GM12874 (cell line): ENCODE measurements around the gene CARD11.

ENCODE experiments used
- CTCF ChIP-seq: IDR thresholded peaks from 2 replicates; pipeline ENCODE4 v1.5.1; 2011; ENCODE audit warnings: low read depth, mild to moderate bottlenecking, control low read depth, low read length, moderate library complexity; ENCODE audit not compliant: insufficient read depth

CARD11 gene

DNA sequence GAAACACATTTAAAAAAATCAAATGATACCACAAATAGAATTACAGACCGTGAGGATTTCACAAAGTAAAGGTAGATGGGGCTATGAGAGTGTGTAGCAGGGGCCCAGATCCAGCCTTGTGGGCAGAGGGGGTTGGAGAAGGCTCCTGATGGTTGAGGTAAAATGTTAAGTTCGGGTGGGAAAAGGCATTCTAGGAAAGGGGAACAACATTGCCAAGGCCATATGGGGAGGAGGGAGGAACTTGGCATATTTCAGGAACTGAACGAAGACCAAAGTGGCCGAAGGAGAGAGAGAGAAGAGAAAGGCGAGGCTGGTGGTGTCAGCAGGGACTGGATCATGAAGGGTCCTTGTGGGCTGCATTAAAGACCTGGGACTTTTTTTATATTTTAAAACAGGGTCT, 98.9 kb downstream of the CARD11 start:
- no peak for TF ChIP-seq CTCF

GRCh38 chr7:2943851-2944601, 99.6 kb downstream of the CARD11 start:
- TF ChIP-seq CTCF = no peak

DNA sequence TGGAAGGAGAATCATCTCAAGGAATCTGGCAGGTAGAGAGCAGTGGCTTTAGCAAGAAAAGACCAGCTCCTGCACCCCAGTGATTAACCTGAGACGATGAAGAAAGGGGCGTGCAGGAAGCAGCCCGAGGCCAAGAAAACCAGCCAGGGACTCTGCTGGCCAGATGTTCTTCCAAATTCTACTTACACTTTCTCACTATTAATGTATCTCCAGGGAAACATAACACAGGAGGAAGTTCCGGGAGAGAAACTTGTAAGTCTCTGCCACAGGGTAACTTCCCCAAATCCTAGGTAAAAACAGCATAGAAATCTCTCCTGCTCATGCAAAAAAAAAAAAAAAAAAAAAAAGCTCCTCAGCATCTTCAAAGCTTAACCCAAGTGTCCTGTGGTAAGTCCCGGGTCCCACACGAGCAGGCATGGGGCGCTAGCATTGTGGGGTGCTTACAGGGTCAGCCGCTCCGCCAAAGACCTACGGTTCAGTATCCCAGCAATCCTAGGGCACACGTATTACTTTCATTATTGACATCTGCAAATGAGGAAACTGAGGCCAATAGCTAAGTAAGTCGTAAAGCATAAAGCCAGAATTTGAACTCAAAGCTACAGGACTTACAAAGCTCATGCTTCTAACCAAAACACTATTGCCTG, 102.3 kb downstream of the CARD11 start:
- no peak for TF ChIP-seq CTCF

GRCh38 chr7:2940466-2940865, 103.2 kb downstream of the CARD11 start:
- no peak for TF ChIP-seq CTCF

- no peak for TF ChIP-seq CTCF
These were observed 104.3 kb downstream of the CARD11 start for GRCh38 chr7:2939193-2939885.

DNA sequence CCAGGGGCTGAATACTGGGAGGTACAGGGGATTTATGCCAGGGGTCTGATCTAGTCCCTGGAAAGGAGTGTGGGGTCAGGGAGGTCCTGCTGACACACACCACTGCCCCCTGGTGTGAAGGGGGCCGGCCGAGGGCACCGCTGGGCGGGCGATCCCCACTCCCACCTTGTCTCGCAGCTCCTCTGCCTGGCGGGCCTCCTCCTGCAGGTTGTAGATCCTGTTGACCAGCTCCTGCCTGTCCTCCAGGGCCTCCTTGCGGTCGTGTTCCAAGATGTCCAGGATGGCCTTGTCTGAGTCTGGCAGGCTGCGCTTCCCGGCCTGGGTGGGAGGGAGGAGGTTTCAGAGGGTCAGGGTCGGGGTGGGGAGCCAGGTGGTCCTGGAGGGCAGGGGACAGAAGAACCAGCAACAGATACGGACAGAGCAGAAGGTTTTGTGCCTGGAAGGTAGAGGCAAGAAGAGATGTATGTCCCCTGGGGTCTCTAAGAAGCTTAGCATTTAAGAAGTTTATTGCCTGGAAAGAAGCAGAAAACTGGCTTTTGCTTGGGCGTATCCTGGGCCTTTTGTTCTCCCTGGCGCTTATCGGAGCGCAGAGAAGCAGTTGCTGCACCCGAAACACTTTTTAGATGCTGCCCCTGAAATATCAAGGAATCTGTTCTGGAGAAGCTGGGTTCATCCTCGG, 105.0 kb downstream of the CARD11 start:
- no peak for TF ChIP-seq CTCF
